ENCODE data around the gene ITPRIPL2. TPM values are rescaled to one million over a fixed set of nuclear protein-coding genes. Genes with fewer than 3 reads are reported as not detected.

ITPRIPL2 gene
- total and polyA plus RNA-seq, 2 of the 13 experiments (the other 11 are each of a cell fraction or from before 2014, with no cell fraction given) = 5.9 to 12.6 TPM

DNA sequence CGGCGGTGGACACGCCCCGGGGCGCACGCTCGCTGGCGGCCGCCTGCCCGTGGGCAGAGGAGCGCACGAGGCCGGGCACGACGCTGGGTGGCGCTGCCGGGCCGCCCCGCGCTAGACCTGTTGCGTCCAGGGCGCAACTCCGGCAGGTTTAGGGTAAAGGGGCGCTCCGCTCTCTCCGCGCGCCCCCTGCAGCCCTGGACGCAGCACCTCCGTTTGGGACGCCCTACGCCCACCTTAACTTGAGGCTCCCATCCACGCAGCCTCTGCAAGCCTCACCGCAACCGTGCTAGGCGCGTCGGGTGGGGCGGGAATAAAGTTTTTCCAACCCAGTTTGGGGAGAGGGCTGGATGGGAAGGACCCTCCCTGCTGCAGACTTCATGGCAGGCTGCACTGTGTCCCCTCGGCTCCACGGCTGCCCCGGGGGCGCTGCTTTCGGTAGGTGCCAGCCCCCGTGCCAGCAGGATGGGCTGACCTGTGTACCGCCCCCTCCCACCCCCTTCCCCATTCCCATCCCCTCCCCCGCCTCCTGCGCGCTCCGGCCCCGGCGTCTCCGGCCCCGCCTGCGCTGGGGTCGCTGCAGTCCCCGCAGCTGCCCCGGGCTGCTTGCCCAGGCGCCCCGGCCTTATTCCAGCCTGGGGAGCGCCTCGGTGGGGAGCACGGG lies 54.1 kb downstream of the ITPRIPL2 start, which contains the start of gene SYT17 (continued):
- TF ChIP-seq, protein P1, sequence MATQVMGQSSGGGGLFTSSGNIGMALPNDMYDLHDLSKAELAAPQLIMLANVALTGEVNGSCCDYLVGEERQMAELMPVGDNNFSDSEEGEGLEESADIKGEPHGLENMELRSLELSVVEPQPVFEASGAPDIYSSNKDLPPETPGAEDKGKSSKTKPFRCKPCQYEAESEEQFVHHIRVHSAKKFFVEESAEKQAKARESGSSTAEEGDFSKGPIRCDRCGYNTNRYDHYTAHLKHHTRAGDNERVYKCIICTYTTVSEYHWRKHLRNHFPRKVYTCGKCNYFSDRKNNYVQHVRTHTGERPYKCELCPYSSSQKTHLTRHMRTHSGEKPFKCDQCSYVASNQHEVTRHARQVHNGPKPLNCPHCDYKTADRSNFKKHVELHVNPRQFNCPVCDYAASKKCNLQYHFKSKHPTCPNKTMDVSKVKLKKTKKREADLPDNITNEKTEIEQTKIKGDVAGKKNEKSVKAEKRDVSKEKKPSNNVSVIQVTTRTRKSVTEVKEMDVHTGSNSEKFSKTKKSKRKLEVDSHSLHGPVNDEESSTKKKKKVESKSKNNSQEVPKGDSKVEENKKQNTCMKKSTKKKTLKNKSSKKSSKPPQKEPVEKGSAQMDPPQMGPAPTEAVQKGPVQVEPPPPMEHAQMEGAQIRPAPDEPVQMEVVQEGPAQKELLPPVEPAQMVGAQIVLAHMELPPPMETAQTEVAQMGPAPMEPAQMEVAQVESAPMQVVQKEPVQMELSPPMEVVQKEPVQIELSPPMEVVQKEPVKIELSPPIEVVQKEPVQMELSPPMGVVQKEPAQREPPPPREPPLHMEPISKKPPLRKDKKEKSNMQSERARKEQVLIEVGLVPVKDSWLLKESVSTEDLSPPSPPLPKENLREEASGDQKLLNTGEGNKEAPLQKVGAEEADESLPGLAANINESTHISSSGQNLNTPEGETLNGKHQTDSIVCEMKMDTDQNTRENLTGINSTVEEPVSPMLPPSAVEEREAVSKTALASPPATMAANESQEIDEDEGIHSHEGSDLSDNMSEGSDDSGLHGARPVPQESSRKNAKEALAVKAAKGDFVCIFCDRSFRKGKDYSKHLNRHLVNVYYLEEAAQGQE (IDR thresholded peaks at IDR 0.05; ENCODE audit: borderline replicate concordance in 1 of 2, low read depth in 1 of 2, low read length in 2 of 2) = no peak
- TF ChIP-seq, protein P2, sequence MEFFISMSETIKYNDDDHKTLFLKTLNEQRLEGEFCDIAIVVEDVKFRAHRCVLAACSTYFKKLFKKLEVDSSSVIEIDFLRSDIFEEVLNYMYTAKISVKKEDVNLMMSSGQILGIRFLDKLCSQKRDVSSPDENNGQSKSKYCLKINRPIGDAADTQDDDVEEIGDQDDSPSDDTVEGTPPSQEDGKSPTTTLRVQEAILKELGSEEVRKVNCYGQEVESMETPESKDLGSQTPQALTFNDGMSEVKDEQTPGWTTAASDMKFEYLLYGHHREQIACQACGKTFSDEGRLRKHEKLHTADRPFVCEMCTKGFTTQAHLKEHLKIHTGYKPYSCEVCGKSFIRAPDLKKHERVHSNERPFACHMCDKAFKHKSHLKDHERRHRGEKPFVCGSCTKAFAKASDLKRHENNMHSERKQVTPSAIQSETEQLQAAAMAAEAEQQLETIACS (CRISPR knock-in tag; IDR thresholded peaks at IDR 0.05) = no peak
- TF ChIP-seq CEBPB (IDR thresholded peaks at IDR 0.05; ENCODE audit: borderline replicate concordance, low read depth, low read length) (no peak), ZFYVE20 (CRISPR knock-in tag; IDR thresholded peaks at IDR 0.05; ENCODE audit: borderline replicate concordance, low read depth) (no peak), TOE1 (CRISPR knock-in tag; IDR thresholded peaks at IDR 0.05) (no peak), ZNF678 (CRISPR knock-in tag; IDR thresholded peaks at IDR 0.05) (no peak), YEATS4 (CRISPR knock-in tag; IDR thresholded peaks at IDR 0.05; ENCODE audit: borderline replicate concordance) (no peak), PPARG (CRISPR knock-in tag; conservative IDR thresholded peaks at IDR 0.05) (no peak), ZNF232 (CRISPR knock-in tag; IDR thresholded peaks at IDR 0.05; ENCODE audit: borderline replicate concordance) (peak; percentile 15; the same call in 1 of the 2 replicates), ZSCAN25 (CRISPR knock-in tag; IDR thresholded peaks at IDR 0.05) (no peak; the same call in 1 of the 2 replicates), SATB2 (CRISPR knock-in tag; IDR thresholded peaks at IDR 0.05) (no peak), THYN1 (CRISPR knock-in tag; IDR thresholded peaks at IDR 0.05; ENCODE audit: borderline replicate concordance, low read depth) (no peak), ZNF124 (CRISPR knock-in tag; IDR thresholded peaks at IDR 0.05) (no peak), UBTF (CRISPR knock-in tag; IDR thresholded peaks at IDR 0.05) (peak; percentile 15), PBX3 (CRISPR knock-in tag; IDR thresholded peaks at IDR 0.05; ENCODE audit: borderline replicate concordance) (no peak), RBFOX2 (IDR thresholded peaks at IDR 0.05; ENCODE audit: low read depth, low read length) (no peak), ZNF788 (CRISPR knock-in tag; IDR thresholded peaks at IDR 0.05; ENCODE audit: borderline replicate concordance) (peak; percentile 64; the same call in 1 of the 2 replicates), SIN3A (IDR thresholded peaks at IDR 0.05; ENCODE audit: borderline replicate concordance, low read depth, low read length) (no peak)
- TF ChIP-seq, protein P3, sequence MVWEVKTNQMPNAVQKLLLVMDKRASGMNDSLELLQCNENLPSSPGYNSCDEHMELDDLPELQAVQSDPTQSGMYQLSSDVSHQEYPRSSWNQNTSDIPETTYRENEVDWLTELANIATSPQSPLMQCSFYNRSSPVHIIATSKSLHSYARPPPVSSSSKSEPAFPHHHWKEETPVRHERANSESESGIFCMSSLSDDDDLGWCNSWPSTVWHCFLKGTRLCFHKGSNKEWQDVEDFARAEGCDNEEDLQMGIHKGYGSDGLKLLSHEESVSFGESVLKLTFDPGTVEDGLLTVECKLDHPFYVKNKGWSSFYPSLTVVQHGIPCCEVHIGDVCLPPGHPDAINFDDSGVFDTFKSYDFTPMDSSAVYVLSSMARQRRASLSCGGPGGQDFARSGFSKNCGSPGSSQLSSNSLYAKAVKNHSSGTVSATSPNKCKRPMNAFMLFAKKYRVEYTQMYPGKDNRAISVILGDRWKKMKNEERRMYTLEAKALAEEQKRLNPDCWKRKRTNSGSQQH (CRISPR knock-in tag; IDR thresholded peaks at IDR 0.05; ENCODE audit: low read depth) = no peak

Data from HepG2 (cell line).